Neutrophil (primary cell): ENCODE results near the gene DTD2.

Experiments
- H3K27ac ChIP-seq: fragments of 200-600 bp; sonication (generic); 2 replicates; pipeline ENCODE4 v1.5.1; 2016; ENCODE audit warnings: mild to moderate bottlenecking, moderate library complexity
- H3K27me3 ChIP-seq: fragments of 200-600 bp; sonication (generic); 2 replicates; pipeline ENCODE4 v1.6.0; 2016; ENCODE audit warnings: mild to moderate bottlenecking
- H3K36me3 ChIP-seq: fragments of 200-600 bp; sonication (generic); 2 replicates; pipeline ENCODE4 v1.5.1; 2017
- H3K4me1 ChIP-seq, 2 experiments: fragments of 200-600 bp in 1 of 2; sonication (generic) in 1 of 2; 1 replicate in 1 of 2; 2 replicates in 1 of 2; pipeline versions ENCODE4 v1.5.1 to v1.6.1; 2013 to 2016; ENCODE audit warnings: low read depth in 1 of 2, low read length in 1 of 2, mild to moderate bottlenecking in 1 of 2, moderate library complexity in 1 of 2; ENCODE audit not compliant: control insufficient read depth in 1 of 2, insufficient read depth in 1 of 2
- H3K4me3 ChIP-seq, 2 experiments: fragments of 200-600 bp in 1 of 2; sonication (generic) in 1 of 2; 1 replicate in 1 of 2; 2 replicates in 1 of 2; pipeline ENCODE4 v1.5.1; 2013 to 2016; ENCODE audit warnings: low read depth in 1 of 2, low read length in 1 of 2, mild to moderate bottlenecking in 1 of 2, moderate library complexity in 1 of 2
- H3K9me3 ChIP-seq: fragments of 200-600 bp; sonication (generic); 2 replicates; pipeline ENCODE4 v1.5.1; 2016
- TF ChIP-seq, protein P1 (sequence below): fragments of 200-600 bp; sonication (generic); IDR thresholded peaks from 2 replicates; pipeline ENCODE4 v1.5.1; 2016; ENCODE audit warnings: antibody characterized with exemption

The DTD2 gene

GRCh38 chr14:31429791-31430190 lies 27.5 kb downstream of the DTD2 start:
- Histone ChIP-seq H3K36me3 (no peaks in the 10 kb centered on the region), H3K27ac (no peak overlapping the region), H3K4me3 (no peak overlapping the region), H3K4me1 (no peaks in the 10 kb centered on the region), H3K9me3 (no peaks in the 10 kb centered on the region), H3K27me3 (no peaks in the 10 kb centered on the region)
- TF ChIP-seq, protein P1, sequence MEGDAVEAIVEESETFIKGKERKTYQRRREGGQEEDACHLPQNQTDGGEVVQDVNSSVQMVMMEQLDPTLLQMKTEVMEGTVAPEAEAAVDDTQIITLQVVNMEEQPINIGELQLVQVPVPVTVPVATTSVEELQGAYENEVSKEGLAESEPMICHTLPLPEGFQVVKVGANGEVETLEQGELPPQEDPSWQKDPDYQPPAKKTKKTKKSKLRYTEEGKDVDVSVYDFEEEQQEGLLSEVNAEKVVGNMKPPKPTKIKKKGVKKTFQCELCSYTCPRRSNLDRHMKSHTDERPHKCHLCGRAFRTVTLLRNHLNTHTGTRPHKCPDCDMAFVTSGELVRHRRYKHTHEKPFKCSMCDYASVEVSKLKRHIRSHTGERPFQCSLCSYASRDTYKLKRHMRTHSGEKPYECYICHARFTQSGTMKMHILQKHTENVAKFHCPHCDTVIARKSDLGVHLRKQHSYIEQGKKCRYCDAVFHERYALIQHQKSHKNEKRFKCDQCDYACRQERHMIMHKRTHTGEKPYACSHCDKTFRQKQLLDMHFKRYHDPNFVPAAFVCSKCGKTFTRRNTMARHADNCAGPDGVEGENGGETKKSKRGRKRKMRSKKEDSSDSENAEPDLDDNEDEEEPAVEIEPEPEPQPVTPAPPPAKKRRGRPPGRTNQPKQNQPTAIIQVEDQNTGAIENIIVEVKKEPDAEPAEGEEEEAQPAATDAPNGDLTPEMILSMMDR = no peak

- Histone ChIP-seq H3K4me1 (no peaks in the 10 kb centered on the region), H3K36me3 (no peaks in the 10 kb centered on the region), H3K4me3 (no peak overlapping the region), H3K9me3 (no peaks in the 10 kb centered on the region), H3K27me3 (no peaks in the 10 kb centered on the region), H3K27ac (no peak overlapping the region)
- TF ChIP-seq, protein P1 = no peak
Observed at GRCh38 chr14:31428011-31428410, 29.3 kb downstream of the DTD2 start.

DNA sequence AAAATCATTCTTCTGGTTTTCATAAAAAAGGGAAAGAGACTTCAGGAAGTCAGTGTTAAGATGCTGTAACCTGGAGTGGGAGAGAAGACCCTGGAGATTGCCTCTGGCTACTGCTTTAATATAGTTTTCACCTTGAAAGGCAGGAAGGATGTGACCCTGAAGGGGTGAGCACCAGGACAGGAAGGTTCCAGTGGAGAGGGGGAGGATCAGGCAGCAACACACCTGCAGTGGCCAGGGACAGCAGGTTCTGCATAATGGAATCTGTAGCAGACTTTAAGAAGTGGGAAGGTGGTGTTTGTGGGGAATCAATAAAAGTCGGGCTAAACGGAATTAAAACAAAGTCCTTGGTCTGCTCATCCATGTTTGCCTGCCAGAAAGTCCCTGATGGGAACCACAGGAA lies 30.6 kb downstream of the DTD2 start:
- no peaks in the 10 kb centered on the region for H3K36me3 ChIP-seq
- no peaks in the 10 kb centered on the region for H3K4me1 ChIP-seq
- TF ChIP-seq, protein P1 = no peak
- no peaks in the 10 kb centered on the region for H3K27me3 ChIP-seq
- no peak overlapping the region for H3K4me3 ChIP-seq
- no peaks in the 10 kb centered on the region for H3K9me3 ChIP-seq
- no peak overlapping the region for H3K27ac ChIP-seq

DNA sequence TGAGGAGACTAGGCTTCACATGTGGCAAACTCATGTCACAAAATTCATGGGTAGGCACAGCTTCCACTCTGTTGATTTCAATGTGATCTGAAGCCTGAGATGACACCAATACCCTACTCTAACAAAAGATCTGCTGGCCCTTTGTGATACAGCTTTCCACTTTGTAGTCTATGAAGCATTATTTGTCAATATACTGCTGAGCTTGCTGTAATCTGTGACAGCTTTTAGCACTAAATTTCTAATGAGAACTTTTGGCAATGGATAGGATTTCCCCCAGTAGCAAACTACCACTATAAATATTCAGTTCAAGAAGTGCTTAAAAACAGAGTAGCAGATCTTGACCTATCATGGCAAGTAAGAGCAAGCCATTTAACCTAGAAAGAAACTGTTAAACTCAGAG lies 31.4 kb downstream of the DTD2 start:
- Histone ChIP-seq H3K36me3 (no peaks in the 10 kb centered on the region), H3K4me3 (no peak overlapping the region), H3K27ac (no peak overlapping the region), H3K9me3 (no peaks in the 10 kb centered on the region), H3K27me3 (no peaks in the 10 kb centered on the region), H3K4me1 (peaks cover 2 to 3% of the 10 kb centered on the region in 2 experiments)
- TF ChIP-seq, protein P1 = no peak

DNA sequence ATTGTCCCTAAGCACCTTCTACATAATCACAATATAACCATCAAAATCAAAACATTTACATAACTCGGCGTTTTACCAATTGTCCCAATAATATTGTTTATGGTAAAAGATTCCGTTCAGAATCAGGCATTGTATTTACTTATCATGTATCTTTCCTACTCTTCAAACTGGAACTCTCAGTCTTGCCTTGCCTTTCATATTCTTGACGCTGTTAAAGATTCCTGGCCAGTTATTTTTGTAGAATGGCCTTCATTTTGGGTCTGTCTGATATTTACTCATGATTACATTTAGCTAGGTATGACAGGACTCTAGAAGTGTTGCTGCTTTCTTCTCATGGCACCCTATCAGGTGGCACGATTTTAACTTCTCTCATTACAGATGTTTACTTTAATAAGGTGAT lies 36.1 kb downstream of the DTD2 start:
- H3K36me3 ChIP-seq = no peaks in the 10 kb centered on the region
- peak overlapping the region; percentile 87 to 92 for H3K4me3 ChIP-seq
- TF ChIP-seq, protein P1 = no peak
- peak overlapping the region; percentile 81 for H3K27ac ChIP-seq
- H3K9me3 ChIP-seq = no peaks in the 10 kb centered on the region
- H3K27me3 ChIP-seq = no peaks in the 10 kb centered on the region
- peaks cover 26% of the 10 kb centered on the region in 2 experiments for H3K4me1 ChIP-seq
